Loucy (cell line): ENCODE results near the gene ALKBH7.

Experiments used
- H2AFZ ChIP-seq: fragments of 200-600 bp; sonication (generic); 2 replicates; pipeline ENCODE4 v1.6.0; 2016; ENCODE audit warnings: antibody characterized with exemption, mild to moderate bottlenecking, low read length, moderate library complexity
- H3F3A ChIP-seq: fragments of 200-600 bp; 2 replicates; pipeline ENCODE4 v1.6.0; 2016; ENCODE audit warnings: antibody characterized with exemption, low read depth, mild to moderate bottlenecking
- H3K27me3 ChIP-seq: fragments of 200-600 bp; sonication (generic); 2 replicates; pipeline ENCODE4 v1.6.1; 2014; ENCODE audit warnings: low read length, mild to moderate bottlenecking; ENCODE audit not compliant: insufficient read depth, poor library complexity, severe bottlenecking
- H3K36me3 ChIP-seq: fragments of 200-600 bp; sonication (generic); 2 replicates; pipeline ENCODE4 v1.6.1; 2016; ENCODE audit warnings: low read length; ENCODE audit not compliant: insufficient read depth
- H3K4me1 ChIP-seq: fragments of 200-600 bp; sonication (generic); 2 replicates; pipeline ENCODE4 v1.5.1; 2014; ENCODE audit warnings: low read length, mild to moderate bottlenecking; ENCODE audit not compliant: insufficient read depth, poor library complexity, severe bottlenecking
- H3K4me2 ChIP-seq: fragments of 200-600 bp; sonication (generic); 2 replicates; pipeline ENCODE4 v1.6.0; 2014; ENCODE audit warnings: antibody characterized with exemption, low read length, low read depth, mild to moderate bottlenecking; ENCODE audit not compliant: poor library complexity, severe bottlenecking
- H3K4me3 ChIP-seq: fragments of 200-600 bp; sonication (generic); 2 replicates; pipeline ENCODE4 v1.5.1; 2014; ENCODE audit warnings: low read length, mild to moderate bottlenecking, mixed read lengths; ENCODE audit not compliant: poor library complexity, severe bottlenecking
- H3K79me2 ChIP-seq: fragments of 200-600 bp; sonication (generic); 2 replicates; pipeline ENCODE4 v1.6.1; 2014; ENCODE audit warnings: low read length; ENCODE audit not compliant: insufficient read depth
- H3K9ac ChIP-seq: fragments of 200-600 bp; sonication (generic); 2 replicates; pipeline ENCODE4 v1.6.0; 2014; ENCODE audit warnings: mild to moderate bottlenecking, low read depth, low read length, moderate library complexity; ENCODE audit not compliant: poor library complexity, severe bottlenecking
- H3K9me2 ChIP-seq: fragments of 200-600 bp; sonication (generic); replicated peaks from 2 replicates; pipeline ENCODE4 v1.6.1; 2016; ENCODE audit warnings: low read depth, low read length, mixed read lengths
- H3K9me3 ChIP-seq: fragments of 200-600 bp; sonication (generic); 2 replicates; pipeline ENCODE4 v1.6.1; 2014; ENCODE audit warnings: mild to moderate bottlenecking, antibody characterized with exemption, low read length, low read depth; ENCODE audit not compliant: insufficient read depth
- H4K20me1 ChIP-seq: fragments of 200-600 bp; sonication (generic); 2 replicates; pipeline ENCODE4 v1.6.0; 2014; ENCODE audit warnings: antibody characterized with exemption, low read length, mild to moderate bottlenecking; ENCODE audit not compliant: insufficient read depth, poor library complexity, severe bottlenecking
- EZH2phosphoT487 ChIP-seq: fragments of 200-600 bp; IDR thresholded peaks from 2 replicates; pipeline ENCODE4 v1.6.1; 2018; ENCODE audit warnings: antibody characterized with exemption, mild to moderate bottlenecking, moderate library complexity, borderline replicate concordance
- TF ChIP-seq, protein P1 (sequence below): fragments of 200-600 bp; sonication (generic); conservative IDR thresholded peaks from 2 replicates; pipeline ENCODE4 v1.5.1; 2014; ENCODE audit warnings: mild to moderate bottlenecking, antibody characterized with exemption, low read length

Gene ALKBH7

GRCh38 chr19:6381030-6381750 lies 8.6 kb downstream of the ALKBH7 start:
- Histone ChIP-seq H3K27me3 (no peaks in the 10 kb centered on the region), H3K79me2 (no peaks in the 10 kb centered on the region), H3K9me3 (no peaks in the 10 kb centered on the region), H3K9ac (no peak overlapping the region), H3K36me3 (peaks cover 39% of the 10 kb centered on the region; the same call in 1 of the 2 replicates), H3F3A (no peaks in the 10 kb centered on the region), H3K9me2 (no peaks in the 10 kb centered on the region), H3K4me3 (no peak overlapping the region), H2AFZ (no peak overlapping the region), H4K20me1 (no peaks in the 10 kb centered on the region), H3K4me1 (no peaks in the 10 kb centered on the region), H3K4me2 (no peak overlapping the region)
- no peak for TF ChIP-seq EZH2phosphoT487
- TF ChIP-seq, protein P1, sequence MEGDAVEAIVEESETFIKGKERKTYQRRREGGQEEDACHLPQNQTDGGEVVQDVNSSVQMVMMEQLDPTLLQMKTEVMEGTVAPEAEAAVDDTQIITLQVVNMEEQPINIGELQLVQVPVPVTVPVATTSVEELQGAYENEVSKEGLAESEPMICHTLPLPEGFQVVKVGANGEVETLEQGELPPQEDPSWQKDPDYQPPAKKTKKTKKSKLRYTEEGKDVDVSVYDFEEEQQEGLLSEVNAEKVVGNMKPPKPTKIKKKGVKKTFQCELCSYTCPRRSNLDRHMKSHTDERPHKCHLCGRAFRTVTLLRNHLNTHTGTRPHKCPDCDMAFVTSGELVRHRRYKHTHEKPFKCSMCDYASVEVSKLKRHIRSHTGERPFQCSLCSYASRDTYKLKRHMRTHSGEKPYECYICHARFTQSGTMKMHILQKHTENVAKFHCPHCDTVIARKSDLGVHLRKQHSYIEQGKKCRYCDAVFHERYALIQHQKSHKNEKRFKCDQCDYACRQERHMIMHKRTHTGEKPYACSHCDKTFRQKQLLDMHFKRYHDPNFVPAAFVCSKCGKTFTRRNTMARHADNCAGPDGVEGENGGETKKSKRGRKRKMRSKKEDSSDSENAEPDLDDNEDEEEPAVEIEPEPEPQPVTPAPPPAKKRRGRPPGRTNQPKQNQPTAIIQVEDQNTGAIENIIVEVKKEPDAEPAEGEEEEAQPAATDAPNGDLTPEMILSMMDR = no peak

DNA sequence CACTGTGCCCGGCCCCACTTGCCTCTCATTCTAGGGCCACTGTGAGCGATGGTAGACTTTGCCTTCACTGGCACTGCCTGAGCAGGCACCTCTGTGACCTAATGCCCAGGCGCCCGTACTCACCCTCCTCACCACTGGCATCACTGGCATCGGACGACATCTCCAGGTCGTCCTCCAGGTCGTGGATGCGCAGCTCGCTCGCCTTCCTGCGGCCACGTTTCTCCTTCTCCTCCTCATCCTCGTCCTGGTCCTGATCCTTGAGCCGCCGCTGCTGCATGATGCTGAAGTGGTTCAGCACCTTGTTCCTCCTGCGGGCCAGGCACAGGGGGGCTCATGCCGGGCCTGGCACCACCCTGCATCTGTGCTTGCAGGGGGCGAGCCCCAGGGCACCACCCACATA lies 10.6 kb downstream of the ALKBH7 start:
- Histone ChIP-seq H3K36me3 (peaks cover 53% of the 10 kb centered on the region; the same call in 1 of the 2 replicates), H3K4me2 (no peak overlapping the region), H3K79me2 (peaks cover 1% of the 10 kb centered on the region; the same call in 1 of the 2 replicates), H4K20me1 (no peaks in the 10 kb centered on the region), H3K27me3 (no peaks in the 10 kb centered on the region), H3K9me2 (no peaks in the 10 kb centered on the region), H3K9me3 (no peaks in the 10 kb centered on the region), H3K4me1 (no peaks in the 10 kb centered on the region), H3K9ac (no peak overlapping the region), H3K4me3 (no peak overlapping the region), H2AFZ (no peak overlapping the region), H3F3A (no peaks in the 10 kb centered on the region)
- no peak for TF ChIP-seq EZH2phosphoT487

- H4K20me1 ChIP-seq = no peaks in the 10 kb centered on the region
- H3K9ac ChIP-seq = no peak overlapping the region
- no peaks in the 10 kb centered on the region for H3K27me3 ChIP-seq
- no peaks in the 10 kb centered on the region for H3K9me2 ChIP-seq
- H3F3A ChIP-seq = no peaks in the 10 kb centered on the region
- H3K9me3 ChIP-seq = no peaks in the 10 kb centered on the region
- H3K79me2 ChIP-seq = peaks cover 5% of the 10 kb centered on the region; the same call in 1 of the 2 replicates
- H3K4me2 ChIP-seq = no peak overlapping the region
- TF ChIP-seq, protein P1 = no peak
- peaks cover 56% of the 10 kb centered on the region; the same call in 1 of the 2 replicates for H3K36me3 ChIP-seq
- H2AFZ ChIP-seq = no peak overlapping the region
- H3K4me3 ChIP-seq = no peak overlapping the region
- no peaks in the 10 kb centered on the region for H3K4me1 ChIP-seq
Measured at GRCh38 chr19:6384381-6384780, 11.8 kb downstream of the ALKBH7 start.

DNA sequence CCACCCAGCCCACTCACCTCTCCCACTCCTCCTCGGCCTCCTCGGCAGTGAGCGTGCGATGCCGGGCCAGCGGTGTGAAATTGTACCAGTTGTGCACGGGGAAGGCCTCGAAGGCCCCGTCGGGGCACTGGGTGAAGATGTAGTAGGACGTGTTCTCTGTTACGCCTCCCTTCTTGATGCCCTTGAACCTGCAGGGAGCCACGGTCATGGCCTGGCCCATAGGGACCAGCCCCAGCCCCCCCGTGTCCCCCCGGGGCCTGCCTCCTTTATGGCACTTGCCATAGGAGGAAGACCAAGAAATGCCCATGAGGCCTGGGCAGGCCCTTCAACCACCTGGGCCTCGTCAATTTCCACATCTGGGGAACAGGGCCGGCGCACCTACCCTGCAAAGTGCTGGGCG lies 14.8 kb downstream of the ALKBH7 start:
- no peaks in the 10 kb centered on the region for H3K27me3 ChIP-seq
- H3K9ac ChIP-seq = no peak overlapping the region
- H3K4me3 ChIP-seq = no peak overlapping the region
- peaks cover 6% of the 10 kb centered on the region for H3K4me1 ChIP-seq
- H4K20me1 ChIP-seq = no peaks in the 10 kb centered on the region
- H2AFZ ChIP-seq = no peak overlapping the region
- no peaks in the 10 kb centered on the region for H3F3A ChIP-seq
- H3K36me3 ChIP-seq = peaks cover 29% of the 10 kb centered on the region; the same call in 1 of the 2 replicates
- no peaks in the 10 kb centered on the region for H3K9me3 ChIP-seq
- TF ChIP-seq, protein P1 = no peak
- TF ChIP-seq EZH2phosphoT487 = no peak
- H3K4me2 ChIP-seq = no peak overlapping the region
- H3K9me2 ChIP-seq = no peaks in the 10 kb centered on the region
- H3K79me2 ChIP-seq = peaks cover 24% of the 10 kb centered on the region
